Measurements from ENCODE around the gene MEGF10. TPM values are rescaled to one million over a fixed set of nuclear protein-coding genes. Genes with fewer than 3 reads are reported as not detected.

Gene MEGF10
- total and polyA plus RNA-seq, 10 of the 15 experiments (the other 5 are each of a cell fraction or from before 2014, with no cell fraction given): 0.03 to 0.21 (median 0.05) TPM; not detected in 5

DNA sequence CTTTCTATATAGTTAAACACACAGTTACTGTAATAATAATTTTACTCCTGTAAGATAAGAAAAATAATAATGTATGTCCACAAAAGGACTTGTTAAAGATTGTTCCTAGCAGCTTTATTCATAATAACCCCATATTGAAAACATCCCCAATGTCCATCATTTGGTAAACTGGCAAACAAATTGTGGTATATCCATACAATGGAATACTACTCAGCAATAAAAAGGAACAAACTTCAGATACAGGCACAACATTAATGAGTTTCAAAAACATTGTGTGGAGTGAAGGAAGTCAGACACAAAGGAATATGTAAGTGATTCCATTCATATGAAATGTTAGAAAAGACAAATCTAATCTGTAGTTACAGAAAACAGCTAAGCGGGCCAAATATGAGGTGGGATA, 1.9 kb upstream of the MEGF10 start (continued):
- TF ChIP-seq, protein P1, sequence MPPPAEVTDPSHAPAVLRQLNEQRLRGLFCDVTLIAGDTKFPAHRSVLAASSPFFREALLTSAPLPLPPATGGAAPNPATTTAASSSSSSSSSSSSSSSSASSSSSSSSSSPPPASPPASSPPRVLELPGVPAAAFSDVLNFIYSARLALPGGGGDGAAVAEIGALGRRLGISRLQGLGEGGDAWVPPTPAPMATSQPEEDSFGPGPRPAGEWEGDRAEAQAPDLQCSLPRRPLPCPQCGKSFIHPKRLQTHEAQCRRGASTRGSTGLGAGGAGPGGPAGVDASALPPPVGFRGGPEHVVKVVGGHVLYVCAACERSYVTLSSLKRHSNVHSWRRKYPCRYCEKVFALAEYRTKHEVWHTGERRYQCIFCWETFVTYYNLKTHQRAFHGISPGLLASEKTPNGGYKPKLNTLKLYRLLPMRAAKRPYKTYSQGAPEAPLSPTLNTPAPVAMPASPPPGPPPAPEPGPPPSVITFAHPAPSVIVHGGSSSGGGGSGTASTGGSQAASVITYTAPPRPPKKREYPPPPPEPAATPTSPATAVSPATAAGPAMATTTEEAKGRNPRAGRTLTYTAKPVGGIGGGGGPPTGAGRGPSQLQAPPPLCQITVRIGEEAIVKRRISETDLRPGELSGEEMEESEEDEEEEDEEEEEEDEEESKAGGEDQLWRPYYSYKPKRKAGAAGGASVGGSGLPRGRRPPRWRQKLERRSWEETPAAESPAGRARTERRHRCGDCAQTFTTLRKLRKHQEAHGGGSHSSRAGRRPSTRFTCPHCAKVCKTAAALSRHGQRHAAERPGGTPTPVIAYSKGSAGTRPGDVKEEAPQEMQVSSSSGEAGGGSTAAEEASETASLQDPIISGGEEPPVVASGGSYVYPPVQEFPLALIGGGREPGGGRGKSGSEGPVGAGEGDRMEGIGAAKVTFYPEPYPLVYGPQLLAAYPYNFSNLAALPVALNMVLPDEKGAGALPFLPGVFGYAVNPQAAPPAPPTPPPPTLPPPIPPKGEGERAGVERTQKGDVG (CRISPR knock-in tag; IDR thresholded peaks at IDR 0.05): no peak
- TF ChIP-seq CREB1 (IDR thresholded peaks at IDR 0.05; ENCODE audit: low read depth) (no peak), SREBF1 (IDR thresholded peaks at IDR 0.05; ENCODE audit: low read length) (no peak)
- TF ChIP-seq, protein P2, sequence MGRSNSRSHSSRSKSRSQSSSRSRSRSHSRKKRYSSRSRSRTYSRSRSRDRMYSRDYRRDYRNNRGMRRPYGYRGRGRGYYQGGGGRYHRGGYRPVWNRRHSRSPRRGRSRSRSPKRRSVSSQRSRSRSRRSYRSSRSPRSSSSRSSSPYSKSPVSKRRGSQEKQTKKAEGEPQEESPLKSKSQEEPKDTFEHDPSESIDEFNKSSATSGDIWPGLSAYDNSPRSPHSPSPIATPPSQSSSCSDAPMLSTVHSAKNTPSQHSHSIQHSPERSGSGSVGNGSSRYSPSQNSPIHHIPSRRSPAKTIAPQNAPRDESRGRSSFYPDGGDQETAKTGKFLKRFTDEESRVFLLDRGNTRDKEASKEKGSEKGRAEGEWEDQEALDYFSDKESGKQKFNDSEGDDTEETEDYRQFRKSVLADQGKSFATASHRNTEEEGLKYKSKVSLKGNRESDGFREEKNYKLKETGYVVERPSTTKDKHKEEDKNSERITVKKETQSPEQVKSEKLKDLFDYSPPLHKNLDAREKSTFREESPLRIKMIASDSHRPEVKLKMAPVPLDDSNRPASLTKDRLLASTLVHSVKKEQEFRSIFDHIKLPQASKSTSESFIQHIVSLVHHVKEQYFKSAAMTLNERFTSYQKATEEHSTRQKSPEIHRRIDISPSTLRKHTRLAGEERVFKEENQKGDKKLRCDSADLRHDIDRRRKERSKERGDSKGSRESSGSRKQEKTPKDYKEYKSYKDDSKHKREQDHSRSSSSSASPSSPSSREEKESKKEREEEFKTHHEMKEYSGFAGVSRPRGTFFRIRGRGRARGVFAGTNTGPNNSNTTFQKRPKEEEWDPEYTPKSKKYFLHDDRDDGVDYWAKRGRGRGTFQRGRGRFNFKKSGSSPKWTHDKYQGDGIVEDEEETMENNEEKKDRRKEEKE (IDR thresholded peaks at IDR 0.05): no peak

DNA sequence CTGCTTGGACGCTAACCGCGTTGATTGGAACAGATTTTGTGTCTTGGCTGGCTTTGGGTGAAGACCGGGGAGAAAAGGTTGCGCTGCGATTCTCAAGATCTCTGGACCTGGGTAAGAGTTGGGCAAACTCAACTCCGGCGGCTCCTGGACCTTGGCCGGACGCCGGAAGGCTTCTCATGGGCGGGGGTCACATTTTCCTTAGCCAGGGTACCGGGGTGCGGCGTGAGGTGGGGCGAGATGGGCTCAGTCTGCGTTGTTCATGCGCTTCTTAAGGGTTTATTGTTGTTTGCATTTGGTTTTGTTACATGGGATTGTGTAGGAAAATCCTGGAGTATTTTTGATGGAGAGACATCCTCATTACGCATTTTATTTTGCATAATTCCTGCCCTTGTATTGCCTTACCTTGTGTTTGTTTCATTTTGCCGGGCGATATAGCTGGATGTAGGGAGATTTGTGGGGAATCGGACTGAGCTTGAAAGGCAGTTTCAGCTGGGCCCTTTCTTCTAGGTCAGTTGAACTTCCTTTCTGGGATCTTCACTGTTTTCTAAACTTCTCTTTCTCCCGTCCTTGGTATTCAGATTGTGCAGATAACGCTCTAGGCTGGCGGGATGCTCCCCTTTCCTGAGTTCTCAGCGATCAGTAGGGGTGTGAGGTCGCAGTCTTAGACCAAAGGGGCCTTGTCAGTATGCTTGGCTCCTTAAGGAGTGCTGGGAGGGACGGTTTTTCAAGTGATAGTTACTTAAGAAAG, 524 bp downstream of the MEGF10 start:
- no TSS peak for BruUV-seq (replicated peaks)
- CTCF ChIA-PET: no interaction called here
- H3K27me3 ChIP-seq (replicated peaks in 1 of 2; ENCODE audit: control insufficient read depth in 2 of 2, insufficient read depth in 2 of 2, low read length in 1 of 2): peaks cover 1 to 13% of the 10 kb centered on the region in 2 experiments
- TF ChIP-seq SUZ12 (IDR thresholded peaks at IDR 0.05; ENCODE audit: unreplicated experiment) (no peak), ZNF217 (IDR thresholded peaks at IDR 0.05) (no peak), ZSCAN29 (IDR thresholded peaks at IDR 0.05) (no peak), POLR2AphosphoS5 (IDR thresholded peaks at IDR 0.05; ENCODE audit: low read length) (no peak), STAT1 (conservative IDR thresholded peaks at IDR 0.05) (no peak)
- TF ChIP-seq, protein P3, sequence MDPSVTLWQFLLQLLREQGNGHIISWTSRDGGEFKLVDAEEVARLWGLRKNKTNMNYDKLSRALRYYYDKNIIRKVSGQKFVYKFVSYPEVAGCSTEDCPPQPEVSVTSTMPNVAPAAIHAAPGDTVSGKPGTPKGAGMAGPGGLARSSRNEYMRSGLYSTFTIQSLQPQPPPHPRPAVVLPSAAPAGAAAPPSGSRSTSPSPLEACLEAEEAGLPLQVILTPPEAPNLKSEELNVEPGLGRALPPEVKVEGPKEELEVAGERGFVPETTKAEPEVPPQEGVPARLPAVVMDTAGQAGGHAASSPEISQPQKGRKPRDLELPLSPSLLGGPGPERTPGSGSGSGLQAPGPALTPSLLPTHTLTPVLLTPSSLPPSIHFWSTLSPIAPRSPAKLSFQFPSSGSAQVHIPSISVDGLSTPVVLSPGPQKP (IDR thresholded peaks at IDR 0.05; ENCODE audit: low read depth, low read length): no peak
- TF ChIP-seq, protein P4, sequence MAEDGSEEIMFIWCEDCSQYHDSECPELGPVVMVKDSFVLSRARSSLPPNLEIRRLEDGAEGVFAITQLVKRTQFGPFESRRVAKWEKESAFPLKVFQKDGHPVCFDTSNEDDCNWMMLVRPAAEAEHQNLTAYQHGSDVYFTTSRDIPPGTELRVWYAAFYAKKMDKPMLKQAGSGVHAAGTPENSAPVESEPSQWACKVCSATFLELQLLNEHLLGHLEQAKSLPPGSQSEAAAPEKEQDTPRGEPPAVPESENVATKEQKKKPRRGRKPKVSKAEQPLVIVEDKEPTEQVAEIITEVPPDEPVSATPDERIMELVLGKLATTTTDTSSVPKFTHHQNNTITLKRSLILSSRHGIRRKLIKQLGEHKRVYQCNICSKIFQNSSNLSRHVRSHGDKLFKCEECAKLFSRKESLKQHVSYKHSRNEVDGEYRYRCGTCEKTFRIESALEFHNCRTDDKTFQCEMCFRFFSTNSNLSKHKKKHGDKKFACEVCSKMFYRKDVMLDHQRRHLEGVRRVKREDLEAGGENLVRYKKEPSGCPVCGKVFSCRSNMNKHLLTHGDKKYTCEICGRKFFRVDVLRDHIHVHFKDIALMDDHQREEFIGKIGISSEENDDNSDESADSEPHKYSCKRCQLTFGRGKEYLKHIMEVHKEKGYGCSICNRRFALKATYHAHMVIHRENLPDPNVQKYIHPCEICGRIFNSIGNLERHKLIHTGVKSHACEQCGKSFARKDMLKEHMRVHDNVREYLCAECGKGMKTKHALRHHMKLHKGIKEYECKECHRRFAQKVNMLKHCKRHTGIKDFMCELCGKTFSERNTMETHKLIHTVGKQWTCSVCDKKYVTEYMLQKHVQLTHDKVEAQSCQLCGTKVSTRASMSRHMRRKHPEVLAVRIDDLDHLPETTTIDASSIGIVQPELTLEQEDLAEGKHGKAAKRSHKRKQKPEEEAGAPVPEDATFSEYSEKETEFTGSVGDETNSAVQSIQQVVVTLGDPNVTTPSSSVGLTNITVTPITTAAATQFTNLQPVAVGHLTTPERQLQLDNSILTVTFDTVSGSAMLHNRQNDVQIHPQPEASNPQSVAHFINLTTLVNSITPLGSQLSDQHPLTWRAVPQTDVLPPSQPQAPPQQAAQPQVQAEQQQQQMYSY (CRISPR knock-in tag; IDR thresholded peaks at IDR 0.05): no peak

More for the DNA sequence above, 524 bp downstream of the MEGF10 start:
- Histone ChIP-seq H3K27ac (ENCODE audit: control insufficient read depth, insufficient read depth) (no peak overlapping the region), H3K4me3 (no peak overlapping the region), H3K79me2 (ENCODE audit: control insufficient read depth, insufficient read depth, low read length) (no peaks in the 10 kb centered on the region), H4K20me1 (ENCODE audit: control insufficient read depth, insufficient read depth) (no peaks in the 10 kb centered on the region; the same call in 1 of the 2 replicates), H2AFZ (ENCODE audit: control insufficient read depth, low read depth, low read length) (no peak overlapping the region), H3K36me3 (ENCODE audit: control insufficient read depth in 2 of 2, insufficient read depth in 2 of 2, low read length in 1 of 2) (no peaks in the 10 kb centered on the region), H3K4me2 (ENCODE audit: control insufficient read depth, insufficient read depth) (no peak overlapping the region), H3K9me3 (replicated peaks; ENCODE audit: control insufficient read depth, insufficient read depth, low read length) (no peaks in the 10 kb centered on the region; the same call in 2 of the 3 replicates), H3K4me1 (ENCODE audit: control insufficient read depth, insufficient read depth, low read length) (no peaks in the 10 kb centered on the region), H3K9ac (ENCODE audit: control insufficient read depth, insufficient read depth, low read length) (no peak overlapping the region)
- WGBS (ENCODE audit: insufficient coverage, insufficient replicate concordance, low lambda C conversion rate, missing lambda C conversion rate): 19% methylated on average over 28 of the region's 28 CpGs
- in situ Hi-C loops (cut with MboI) (no loop called here), intact Hi-C loops (cut with micrococcal nuclease; ENCODE audit: unreplicated experiment) (loop anchor here (1.0 to 2.0 kb wide), 2 partner anchors 152 to 202 kb away; no protein-coding TSS in a partner anchor)
- ChIA-PET RAD21 (ENCODE audit: unreplicated experiment) (no interaction called here), SMC1A (ENCODE audit: uncharacterized antibody, unreplicated experiment) (no interaction called here), POLR2A (no interaction called here)
- ATAC-seq (no peak), FAIRE-seq (no peak), DNase-seq (ENCODE audit: low read depth, low spot score) (no peak)
